ENCODE measurements around the gene JARID2. TPM values are rescaled to one million over a fixed set of nuclear protein-coding genes. Genes with fewer than 3 reads are reported as not detected.

JARID2 gene
- total and polyA plus RNA-seq, 7 donors: 1.1 to 16.1 (median 4.9) TPM

GRCh38 chr6:15244620-15245360 is 1.1 kb upstream of the JARID2 start:
- Histone ChIP-seq H3K27ac (peak overlapping the region; percentile 98), H3K4me1 (peaks cover 9% of the 10 kb centered on the region), H3K27me3 (ENCODE audit: insufficient read depth in 3 of 3, low read length in 2 of 3) (no peaks in the 10 kb centered on the region), H3K9me3 (no peaks in the 10 kb centered on the region), H3K36me3 (ENCODE audit: insufficient read depth in 1 of 2, low read depth in 1 of 2) (no peaks in the 10 kb centered on the region), H3K4me3 (peak overlapping the region; percentile 88)
- intact Hi-C loops (cut with DNase I): loop anchor here (2.0 to 10.0 kb wide), 6 partner anchors 143 to 1030 kb away; no protein-coding TSS in a partner anchor
- DNase-seq (peak; percentile 87 to 96), ATAC-seq (peak; percentile 61 to 69 (median 68))
- TF ChIP-seq, protein P1, sequence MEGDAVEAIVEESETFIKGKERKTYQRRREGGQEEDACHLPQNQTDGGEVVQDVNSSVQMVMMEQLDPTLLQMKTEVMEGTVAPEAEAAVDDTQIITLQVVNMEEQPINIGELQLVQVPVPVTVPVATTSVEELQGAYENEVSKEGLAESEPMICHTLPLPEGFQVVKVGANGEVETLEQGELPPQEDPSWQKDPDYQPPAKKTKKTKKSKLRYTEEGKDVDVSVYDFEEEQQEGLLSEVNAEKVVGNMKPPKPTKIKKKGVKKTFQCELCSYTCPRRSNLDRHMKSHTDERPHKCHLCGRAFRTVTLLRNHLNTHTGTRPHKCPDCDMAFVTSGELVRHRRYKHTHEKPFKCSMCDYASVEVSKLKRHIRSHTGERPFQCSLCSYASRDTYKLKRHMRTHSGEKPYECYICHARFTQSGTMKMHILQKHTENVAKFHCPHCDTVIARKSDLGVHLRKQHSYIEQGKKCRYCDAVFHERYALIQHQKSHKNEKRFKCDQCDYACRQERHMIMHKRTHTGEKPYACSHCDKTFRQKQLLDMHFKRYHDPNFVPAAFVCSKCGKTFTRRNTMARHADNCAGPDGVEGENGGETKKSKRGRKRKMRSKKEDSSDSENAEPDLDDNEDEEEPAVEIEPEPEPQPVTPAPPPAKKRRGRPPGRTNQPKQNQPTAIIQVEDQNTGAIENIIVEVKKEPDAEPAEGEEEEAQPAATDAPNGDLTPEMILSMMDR (IDR thresholded peaks at IDR 0.05): no peak
- WGBS, 3 donors: 0 to 1% (median 1%) methylated on average over 63 to 92 of the region's 92 CpGs

DNA sequence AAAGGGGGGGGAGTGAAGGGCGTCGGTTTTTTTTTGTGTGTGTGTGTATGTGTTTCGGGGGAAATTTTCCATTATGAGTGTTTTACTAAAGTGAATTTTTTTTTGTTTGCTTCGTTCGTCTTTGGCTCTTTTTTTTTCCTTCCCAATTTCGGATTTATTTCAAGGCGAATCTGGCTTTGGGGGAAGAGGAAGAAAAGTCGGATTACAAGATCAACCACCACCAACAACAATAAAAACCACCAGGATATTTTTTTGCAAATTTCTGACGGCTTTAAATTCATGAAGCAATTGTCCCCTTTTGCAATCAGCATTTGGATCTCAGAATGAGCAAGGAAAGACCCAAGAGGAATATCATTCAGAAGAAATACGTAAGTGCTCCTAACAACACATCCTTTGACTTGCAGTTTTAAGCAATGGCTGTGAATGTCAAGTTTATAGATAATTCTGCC is 372 bp downstream of the JARID2 start:
- H3K4me1 ChIP-seq: peaks cover 4% of the 10 kb centered on the region
- ATAC-seq (no peak), DNase-seq (no peak)
- H3K9me3 ChIP-seq: no peaks in the 10 kb centered on the region
- no peaks in the 10 kb centered on the region for H3K36me3 ChIP-seq (ENCODE audit: insufficient read depth in 1 of 2, low read depth in 1 of 2)
- whole genome bisulfite sequencing, 3 donors: 0% methylated on average over 10 of the region's 10 CpGs
- no peaks in the 10 kb centered on the region for H3K27me3 ChIP-seq (ENCODE audit: insufficient read depth in 3 of 3, low read length in 2 of 3)
- H3K4me3 ChIP-seq: peak overlapping the region; percentile 88
- H3K27ac ChIP-seq: peak overlapping the region; percentile 98
- intact Hi-C loops (cut with DNase I): loop anchor here (5.0 to 10.0 kb wide), 4 partner anchors 141 to 1031 kb away; no protein-coding TSS in a partner anchor
- TF ChIP-seq, protein P1 (IDR thresholded peaks at IDR 0.05): no peak

- TF ChIP-seq, protein P1 (IDR thresholded peaks at IDR 0.05): no peak
- H3K27ac ChIP-seq: peak overlapping the region; percentile 98
- intact Hi-C loops (cut with DNase I): loop anchor here (5.0 to 10.0 kb wide), 4 partner anchors 140 to 1032 kb away; no protein-coding TSS in a partner anchor
- DNase-seq (no peak), ATAC-seq (no peak)
- no peaks in the 10 kb centered on the region for H3K36me3 ChIP-seq (ENCODE audit: insufficient read depth in 1 of 2, low read depth in 1 of 2)
- H3K9me3 ChIP-seq: no peaks in the 10 kb centered on the region
- H3K4me1 ChIP-seq: peaks cover 4% of the 10 kb centered on the region
- WGBS, 3 donors: 0% methylated on average over 18 of the region's 18 CpGs
- H3K4me3 ChIP-seq: peak overlapping the region; percentile 88
- no peaks in the 10 kb centered on the region for H3K27me3 ChIP-seq (ENCODE audit: insufficient read depth in 3 of 3, low read length in 2 of 3)
These were observed 1.0 kb downstream of the JARID2 start for GRCh38 chr6:15246666-15247499.

- TF ChIP-seq, protein P1 (IDR thresholded peaks at IDR 0.05): peak; percentile 44
- intact Hi-C loops (cut with DNase I): loop anchor here (2.0 to 10.0 kb wide), 5 partner anchors 140 to 1037 kb away; no protein-coding TSS in a partner anchor
- Histone ChIP-seq H3K4me1 (peaks cover 12% of the 10 kb centered on the region), H3K27ac (peak overlapping the region; percentile 98), H3K4me3 (peak overlapping the region; percentile 88), H3K27me3 (ENCODE audit: insufficient read depth in 3 of 3, low read length in 2 of 3) (no peaks in the 10 kb centered on the region), H3K36me3 (ENCODE audit: insufficient read depth in 1 of 2, low read depth in 1 of 2) (no peaks in the 10 kb centered on the region), H3K9me3 (no peaks in the 10 kb centered on the region)
- peak; percentile 60 to 77 for DNase-seq
- WGBS, 3 donors: 0 to 1% (median 1%) methylated on average over 32 to 73 of the region's 75 CpGs
- peak in 1 of 4 donors; percentile 4 for ATAC-seq
These were observed 1.9 kb downstream of the JARID2 start for GRCh38 chr6:15247500-15248450.
